D721Med (cell line): ENCODE measurements around the gene PRR11.
"Not testable (repeated sequence)": the region's sequence is repeated elsewhere in the genome, so short reads cannot be mapped to it uniquely, and the experiment has no call there.

Source experiments
- DNase-seq: peaks from one replicate; pipeline ENCODE4 v3.0.0; 2011; ENCODE audit warnings: low spot score; ENCODE audit not compliant: insufficient read length
- FAIRE-seq: peaks from 2 replicates; lab custom pipeline; 2011; peaks lifted over from hg19 to GRCh38; lab: Jason Lieb, UNC
- TF ChIP-seq, protein P1 (sequence below): IDR thresholded peaks from 2 replicates; pipeline ENCODE4 v1.5.1; 2012; ENCODE audit warnings: mild to moderate bottlenecking, control low read depth; ENCODE audit not compliant: insufficient read depth; ENCODE audit errors: missing control alignments

PRR11 gene

DNA sequence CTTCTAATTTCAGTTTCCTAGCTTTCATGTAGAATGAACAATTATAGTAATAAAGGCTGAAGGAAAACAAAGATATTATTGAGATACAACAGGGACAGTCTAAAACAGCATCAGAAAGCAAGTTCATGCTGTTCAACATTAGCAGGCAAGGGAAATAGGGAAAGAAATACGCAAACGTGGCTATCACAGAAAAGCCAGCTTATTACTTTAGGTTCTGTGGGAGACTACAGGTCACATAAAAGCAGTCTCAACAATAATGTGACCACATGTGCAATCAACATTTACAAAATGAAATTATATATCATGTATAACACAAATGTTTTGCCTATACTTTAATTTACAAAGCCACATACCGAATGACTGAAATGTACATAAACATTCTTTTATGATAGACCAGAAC is 44.0 kb upstream of the PRR11 start:
- TF ChIP-seq, protein P1, sequence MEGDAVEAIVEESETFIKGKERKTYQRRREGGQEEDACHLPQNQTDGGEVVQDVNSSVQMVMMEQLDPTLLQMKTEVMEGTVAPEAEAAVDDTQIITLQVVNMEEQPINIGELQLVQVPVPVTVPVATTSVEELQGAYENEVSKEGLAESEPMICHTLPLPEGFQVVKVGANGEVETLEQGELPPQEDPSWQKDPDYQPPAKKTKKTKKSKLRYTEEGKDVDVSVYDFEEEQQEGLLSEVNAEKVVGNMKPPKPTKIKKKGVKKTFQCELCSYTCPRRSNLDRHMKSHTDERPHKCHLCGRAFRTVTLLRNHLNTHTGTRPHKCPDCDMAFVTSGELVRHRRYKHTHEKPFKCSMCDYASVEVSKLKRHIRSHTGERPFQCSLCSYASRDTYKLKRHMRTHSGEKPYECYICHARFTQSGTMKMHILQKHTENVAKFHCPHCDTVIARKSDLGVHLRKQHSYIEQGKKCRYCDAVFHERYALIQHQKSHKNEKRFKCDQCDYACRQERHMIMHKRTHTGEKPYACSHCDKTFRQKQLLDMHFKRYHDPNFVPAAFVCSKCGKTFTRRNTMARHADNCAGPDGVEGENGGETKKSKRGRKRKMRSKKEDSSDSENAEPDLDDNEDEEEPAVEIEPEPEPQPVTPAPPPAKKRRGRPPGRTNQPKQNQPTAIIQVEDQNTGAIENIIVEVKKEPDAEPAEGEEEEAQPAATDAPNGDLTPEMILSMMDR = no peak
- DNase-seq = no peak
- no peak for FAIRE-seq

DNA sequence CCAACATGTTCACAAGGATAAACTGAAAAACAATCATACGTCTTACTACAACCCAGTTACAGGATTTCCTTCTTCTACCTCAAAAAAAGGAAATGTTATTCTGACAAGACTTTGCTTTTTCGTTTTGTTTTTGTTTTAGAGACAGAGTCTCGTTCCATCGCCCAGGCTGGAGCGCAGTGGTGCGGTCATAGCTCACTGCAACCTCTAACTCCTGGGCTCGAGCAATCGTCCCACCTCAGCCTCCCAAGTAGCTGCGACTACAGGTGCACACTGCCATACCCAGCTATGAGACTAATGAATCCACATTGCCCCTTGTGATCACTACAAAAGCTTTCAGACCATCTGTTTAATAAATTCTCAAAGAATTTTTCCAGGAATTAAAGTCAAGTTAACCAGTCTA is 40.1 kb upstream of the PRR11 start:
- DNase-seq (no peak), FAIRE-seq (no peak)
- TF ChIP-seq, protein P1 = no peak

DNA sequence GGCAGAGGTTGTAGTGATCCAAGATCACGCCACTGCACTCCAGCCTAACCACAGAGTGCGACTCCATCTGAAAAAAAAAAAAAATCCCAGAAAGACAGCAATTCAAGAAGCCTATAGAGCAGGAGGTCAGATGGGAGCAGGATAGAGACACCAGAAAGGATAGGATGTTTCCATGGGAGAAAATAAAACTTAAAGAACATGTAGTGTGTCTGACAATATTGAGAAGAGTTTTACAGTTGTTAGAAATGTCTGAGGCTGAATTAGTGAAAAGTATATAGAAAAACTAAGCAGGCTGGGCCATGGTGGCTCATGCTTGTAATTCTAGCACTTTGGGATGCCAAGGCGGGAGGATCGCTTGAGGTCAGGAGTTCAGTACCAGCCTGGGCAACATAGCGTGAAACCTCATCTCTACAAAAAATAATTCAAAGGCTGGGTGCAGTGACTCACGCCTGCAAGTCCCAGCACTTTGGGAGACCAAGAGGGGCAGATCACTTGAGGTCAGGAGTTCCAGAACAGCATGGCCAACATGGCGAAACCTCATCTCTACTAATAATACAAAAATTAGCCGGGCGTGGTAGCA is 33.6 kb upstream of the PRR11 start:
- FAIRE-seq = no peak
- DNase-seq = no peak
- TF ChIP-seq, protein P1 = no peak

DNA sequence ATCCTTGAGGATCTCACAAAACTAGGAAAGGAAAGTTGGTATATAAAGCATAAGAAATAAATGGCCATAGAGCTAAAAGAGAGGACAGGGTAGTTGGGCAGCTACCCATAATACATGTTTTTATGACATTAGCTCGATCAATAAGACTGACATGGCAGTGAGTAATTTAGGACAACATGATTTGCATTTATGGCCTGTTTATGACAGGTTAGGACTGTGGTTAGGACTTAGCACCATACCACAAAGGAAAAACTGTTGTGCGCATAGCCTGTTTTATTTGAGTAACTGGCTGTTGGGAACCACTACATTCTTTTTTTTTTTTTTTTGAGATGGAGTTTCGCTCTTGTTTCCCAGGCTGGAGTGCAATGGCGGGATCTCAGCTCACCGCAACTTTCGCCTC is 30.9 kb upstream of the PRR11 start:
- TF ChIP-seq, protein P1 = no peak
- FAIRE-seq (no peak), DNase-seq (no peak)

DNA sequence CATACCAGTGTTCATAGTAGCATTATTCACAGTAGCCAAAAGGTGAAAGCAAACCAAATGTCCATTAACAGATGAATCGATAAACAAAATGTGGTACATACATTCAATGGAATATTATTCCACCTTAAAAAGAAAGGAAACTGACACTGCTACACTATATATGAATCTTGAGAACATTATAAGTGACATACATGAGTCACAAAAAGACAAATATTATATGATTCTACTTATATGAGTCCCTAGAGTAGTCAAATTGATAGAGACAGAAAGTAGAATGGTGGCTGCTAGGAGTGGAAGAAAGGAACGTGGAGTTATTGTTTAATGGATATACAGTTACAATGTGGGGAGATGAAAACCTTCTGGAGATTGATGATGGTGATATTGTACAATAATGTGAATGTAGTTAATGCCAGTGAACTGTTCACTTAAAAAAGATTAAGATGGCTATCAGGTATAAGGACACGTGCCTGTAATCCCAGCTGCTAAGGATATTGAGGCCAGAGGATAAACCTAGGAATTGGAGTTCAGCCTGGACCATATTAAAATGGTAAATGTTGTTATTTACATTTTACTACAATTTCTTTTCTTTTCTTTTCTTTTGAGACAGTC is 28.6 kb upstream of the PRR11 start:
- FAIRE-seq = no peak
- TF ChIP-seq, protein P1 = no peak
- no peak for DNase-seq

DNA sequence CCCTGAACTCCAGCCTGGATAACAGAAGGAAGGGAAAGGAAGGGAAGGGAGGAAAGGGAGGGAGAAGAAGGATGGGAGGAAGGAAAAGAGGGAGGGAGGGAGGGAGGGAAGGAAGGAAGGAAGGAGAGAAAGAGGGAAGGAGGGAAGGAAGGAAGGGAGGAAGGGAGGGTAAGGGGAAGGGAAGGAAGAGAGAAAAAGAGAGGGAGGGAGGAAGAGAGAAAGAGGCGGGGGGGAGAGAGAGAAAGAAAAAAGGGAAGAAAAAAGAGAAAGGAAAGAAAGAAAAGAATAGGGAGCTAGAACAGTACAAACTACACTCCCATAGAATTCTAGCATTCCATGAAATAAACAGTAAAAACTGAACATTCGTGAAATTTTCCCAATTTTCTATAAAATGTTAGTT is 25.7 kb upstream of the PRR11 start:
- TF ChIP-seq, protein P1 = no peak
- no peak for DNase-seq
- FAIRE-seq = no peak

DNA sequence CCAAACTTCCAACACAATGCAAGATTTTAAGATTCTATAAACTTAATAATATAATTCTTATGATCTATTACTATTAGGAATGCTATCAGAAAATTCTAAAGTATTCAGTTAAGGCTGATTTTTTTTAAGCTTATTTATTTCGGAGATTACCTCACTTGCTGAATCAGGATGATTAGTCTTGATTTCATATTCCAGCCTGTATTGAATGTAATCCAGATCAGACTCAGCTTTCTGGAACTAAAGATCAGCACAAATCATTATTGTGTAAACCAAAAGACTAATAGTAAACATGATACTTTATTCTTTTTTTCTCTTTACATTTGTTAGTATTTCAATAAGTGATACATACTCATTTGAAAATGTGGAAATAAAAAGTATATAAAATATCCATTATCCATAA is 24.4 kb upstream of the PRR11 start:
- peak; percentile 67 for FAIRE-seq
- TF ChIP-seq, protein P1 = no peak
- no peak for DNase-seq

DNA sequence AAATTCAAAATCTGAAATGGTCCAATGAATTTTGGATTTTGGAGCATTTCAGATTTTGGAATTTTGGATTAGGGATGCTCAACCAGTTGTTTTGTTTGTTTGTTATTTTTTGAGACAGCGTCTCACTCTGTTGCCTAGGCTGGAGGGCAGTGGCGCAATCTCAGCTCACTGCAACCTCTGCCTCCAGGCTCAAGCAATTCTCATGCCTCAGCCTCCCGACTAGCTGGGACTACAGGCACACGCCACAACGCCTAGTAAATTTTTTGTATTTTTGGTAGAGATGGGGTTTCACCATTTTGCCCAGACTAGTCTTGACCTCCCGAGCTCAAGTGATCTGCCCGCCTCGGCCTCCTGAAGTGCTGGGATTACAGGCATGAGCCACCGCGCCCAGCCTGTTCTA is 17.2 kb upstream of the PRR11 start:
- DNase-seq, FAIRE-seq: not testable (repeated sequence)
